ENCODE data around the gene MYO1H.

Gene MYO1H

DNA sequence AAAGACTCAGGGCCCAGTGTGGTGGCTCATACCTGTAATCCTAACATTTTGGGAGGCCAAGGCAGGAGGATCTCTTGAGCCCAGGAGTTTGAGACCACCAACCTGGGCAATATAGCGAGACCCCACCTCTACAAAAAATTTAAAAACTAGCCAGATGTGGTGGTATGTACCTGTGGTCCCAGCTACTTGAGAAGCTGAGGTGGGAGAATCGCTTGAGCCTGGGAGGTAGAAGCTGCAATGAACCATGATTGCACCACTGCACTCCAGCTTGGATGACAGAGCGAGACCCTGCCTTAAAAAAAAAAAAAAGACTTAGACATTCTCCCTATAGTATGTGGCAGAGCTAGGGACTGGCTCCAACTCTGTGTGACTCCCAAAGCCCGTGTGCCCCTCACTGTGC is 132.7 kb downstream of the MYO1H start:
- no peak overlapping the region for H3K4me3 ChIP-seq (ENCODE audit: low read depth, low read length)

GRCh38 chr12:109481863-109482262 is 134.2 kb downstream of the MYO1H start:
- TF ChIP-seq, protein P1, sequence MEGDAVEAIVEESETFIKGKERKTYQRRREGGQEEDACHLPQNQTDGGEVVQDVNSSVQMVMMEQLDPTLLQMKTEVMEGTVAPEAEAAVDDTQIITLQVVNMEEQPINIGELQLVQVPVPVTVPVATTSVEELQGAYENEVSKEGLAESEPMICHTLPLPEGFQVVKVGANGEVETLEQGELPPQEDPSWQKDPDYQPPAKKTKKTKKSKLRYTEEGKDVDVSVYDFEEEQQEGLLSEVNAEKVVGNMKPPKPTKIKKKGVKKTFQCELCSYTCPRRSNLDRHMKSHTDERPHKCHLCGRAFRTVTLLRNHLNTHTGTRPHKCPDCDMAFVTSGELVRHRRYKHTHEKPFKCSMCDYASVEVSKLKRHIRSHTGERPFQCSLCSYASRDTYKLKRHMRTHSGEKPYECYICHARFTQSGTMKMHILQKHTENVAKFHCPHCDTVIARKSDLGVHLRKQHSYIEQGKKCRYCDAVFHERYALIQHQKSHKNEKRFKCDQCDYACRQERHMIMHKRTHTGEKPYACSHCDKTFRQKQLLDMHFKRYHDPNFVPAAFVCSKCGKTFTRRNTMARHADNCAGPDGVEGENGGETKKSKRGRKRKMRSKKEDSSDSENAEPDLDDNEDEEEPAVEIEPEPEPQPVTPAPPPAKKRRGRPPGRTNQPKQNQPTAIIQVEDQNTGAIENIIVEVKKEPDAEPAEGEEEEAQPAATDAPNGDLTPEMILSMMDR (conservative IDR thresholded peaks at IDR 0.05; ENCODE audit: low read depth, low read length) = no peak
- no peak overlapping the region for H3K4me3 ChIP-seq (ENCODE audit: low read depth, low read length)
- no peak for DNase-seq (ENCODE audit: low read depth)

More for the DNA sequence above, 132.7 kb downstream of the MYO1H start:
- DNase-seq (ENCODE audit: low read depth) = no peak
- TF ChIP-seq, protein P1 (conservative IDR thresholded peaks at IDR 0.05; ENCODE audit: low read depth, low read length) = no peak

DNA sequence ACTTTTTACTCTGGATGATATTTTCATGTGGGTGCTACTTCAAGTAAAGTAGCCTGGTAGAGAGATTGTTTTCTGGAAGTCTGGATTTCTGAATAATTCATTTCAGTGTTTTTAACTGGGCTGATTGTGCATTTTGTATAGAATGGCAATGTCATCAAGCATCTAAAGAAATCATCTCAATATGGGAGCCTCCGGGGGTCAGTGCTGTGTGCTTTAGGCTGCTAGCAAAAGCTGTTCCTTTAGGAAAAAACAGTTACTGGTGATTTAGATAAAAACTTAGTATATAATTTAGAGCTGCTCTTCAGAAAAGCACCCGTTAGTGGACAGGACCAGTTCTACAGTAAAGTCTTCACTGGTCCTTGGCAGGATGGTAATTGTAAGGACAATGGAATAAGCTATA is 134.8 kb downstream of the MYO1H start:
- TF ChIP-seq, protein P1 (conservative IDR thresholded peaks at IDR 0.05; ENCODE audit: low read depth, low read length) = no peak
- no peak overlapping the region for H3K4me3 ChIP-seq (ENCODE audit: low read depth, low read length)
- DNase-seq (ENCODE audit: low read depth) = no peak

- no peak for DNase-seq (ENCODE audit: low read depth)
- TF ChIP-seq, protein P1 (conservative IDR thresholded peaks at IDR 0.05; ENCODE audit: low read depth, low read length) = no peak
- H3K4me3 ChIP-seq (ENCODE audit: low read depth, low read length) = no peak overlapping the region
Observed at GRCh38 chr12:109482894-109483293, 135.2 kb downstream of the MYO1H start.

GRCh38 chr12:109483346-109483745 is 135.6 kb downstream of the MYO1H start:
- TF ChIP-seq, protein P1 (conservative IDR thresholded peaks at IDR 0.05; ENCODE audit: low read depth, low read length) = no peak
- no peak overlapping the region for H3K4me3 ChIP-seq (ENCODE audit: low read depth, low read length)
- no peak for DNase-seq (ENCODE audit: low read depth)

- TF ChIP-seq, protein P1 (conservative IDR thresholded peaks at IDR 0.05; ENCODE audit: low read depth, low read length) = no peak
- no peak for DNase-seq (ENCODE audit: low read depth)
Observed at GRCh38 chr12:109485201-109485600, 137.5 kb downstream of the MYO1H start.

DNA sequence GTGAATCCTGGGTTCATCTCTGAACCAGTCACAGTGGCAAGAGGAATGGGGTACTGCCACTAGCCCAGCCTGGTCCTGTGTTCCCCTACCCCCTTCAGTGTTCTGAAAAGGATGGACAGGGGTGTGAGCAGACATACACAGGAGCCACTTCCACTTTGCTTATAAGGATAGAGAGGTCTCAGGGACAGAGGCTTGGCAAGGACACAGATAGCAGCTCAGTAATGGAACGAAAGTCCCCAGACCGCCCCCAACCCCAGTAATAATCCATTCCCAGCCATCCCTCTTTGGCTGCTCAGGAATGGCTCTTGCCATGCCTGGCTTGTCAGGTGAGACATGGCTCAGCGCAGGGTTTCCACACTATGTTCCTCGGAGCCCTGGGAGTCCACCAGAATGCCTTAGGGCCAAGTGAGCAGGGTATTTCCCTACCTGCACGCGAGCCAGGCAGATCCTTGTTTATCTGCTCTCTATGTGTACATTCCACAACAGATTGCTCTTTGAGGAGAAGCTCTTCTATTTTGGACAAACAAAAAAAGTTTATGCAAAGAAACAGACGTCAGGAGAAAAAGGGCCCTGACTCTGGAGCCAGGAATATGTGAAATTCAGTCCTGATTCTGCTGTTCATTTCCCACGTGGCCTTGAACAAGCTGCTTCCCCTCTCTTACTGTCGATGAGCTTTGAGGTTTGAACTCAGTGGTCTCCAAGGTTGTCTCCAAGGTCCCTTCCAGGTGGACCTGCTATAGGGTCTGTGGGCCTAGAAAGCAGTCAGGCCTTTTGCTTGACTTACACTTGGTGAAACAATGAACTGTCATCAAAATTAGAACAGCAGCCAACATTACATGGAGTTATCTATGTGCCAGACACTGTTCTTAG is 139.7 kb downstream of the MYO1H start:
- no peak overlapping the region for H3K4me3 ChIP-seq (ENCODE audit: low read depth, low read length)
- no peak for DNase-seq (ENCODE audit: low read depth)
- TF ChIP-seq, protein P1 (conservative IDR thresholded peaks at IDR 0.05; ENCODE audit: low read depth, low read length) = no peak

More at GRCh38 chr12:109485201-109485600, 137.5 kb downstream of the MYO1H start:
- H3K4me3 ChIP-seq (ENCODE audit: low read depth, low read length) = no peak overlapping the region
